A673 (cell line): ENCODE measurements around the gene EXOSC2.

ENCODE experiments used
- CTCF ChIP-seq: fragments of 300-800, 200-600 bp; sonication (generic); conservative IDR thresholded peaks from 2 replicates; pipeline ENCODE4 v1.5.1; 2017; ENCODE audit warnings: low read depth, mild to moderate bottlenecking, antibody characterized with exemption, low read length, moderate library complexity, mixed read lengths
- EZH2 ChIP-seq: fragments of 200-600 bp; sonication (generic); IDR thresholded peaks from 2 replicates; pipeline ENCODE4 v1.6.1; 2017; ENCODE audit warnings: borderline replicate concordance, low read depth, mild to moderate bottlenecking, mixed read lengths, antibody characterized with exemption, low read length; ENCODE audit not compliant: poor library complexity, severe bottlenecking

GRCh38 chr9:130738281-130738680 is 44.7 kb downstream of the EXOSC2 start:
- TF ChIP-seq CTCF (no peak), EZH2 (no peak)
